Prostate gland (tissue), 2 donors: ENCODE data around the gene GRAMD2A.

ENCODE experiments used
- CTCF ChIP-seq, 4 experiments: fragments of 200-600 bp in 2 of 4; fragments of 450-650 bp in 2 of 4; sonication (generic) in 2 of 4; IDR thresholded peaks; 1 replicate in 3 of 4; 2 replicates in 1 of 4; pipeline ENCODE4 v1.5.1; 2016 to 2019; ENCODE audit warnings: antibody characterized with exemption in 4 of 4, mild to moderate bottlenecking in 2 of 4, moderate library complexity in 2 of 4
- POLR2A ChIP-seq: fragments of 450-650 bp; IDR thresholded peaks from one replicate; pipeline ENCODE4 v1.6.1; 2016; ENCODE audit warnings: antibody characterized with exemption, mild to moderate bottlenecking

GRCh38 chr15:72116731-72117485 is 80.7 kb downstream of the GRAMD2A start:
- TF ChIP-seq CTCF (IDR thresholded peaks at IDR 0.05): no peak
- no peak for TF ChIP-seq POLR2A
